Measurements from ENCODE around the gene PDE3A.

PDE3A gene

DNA sequence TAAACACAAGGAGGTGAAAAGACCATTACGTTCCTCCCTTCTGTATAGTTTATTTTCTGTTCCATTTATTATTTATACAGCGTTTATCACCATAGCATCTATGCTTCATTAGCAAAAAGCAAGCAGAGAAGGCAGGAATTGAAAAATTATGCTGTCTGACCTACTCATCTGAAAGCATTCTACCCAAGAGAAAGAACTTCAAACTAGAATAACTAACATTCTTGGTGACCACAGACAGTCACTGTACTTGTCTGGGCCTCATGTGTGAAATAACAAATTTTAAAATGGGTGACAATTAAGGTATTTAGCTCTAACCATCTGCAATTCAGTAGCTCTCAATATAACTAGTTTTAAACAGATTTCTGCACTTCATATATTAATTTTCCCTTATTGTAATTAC, 29.3 kb upstream of the PDE3A start:
- Histone ChIP-seq H3K27me3 (ENCODE audit: control insufficient read depth in 1 of 2, insufficient read depth in 1 of 2, low read length in 2 of 2) (no peaks in the 10 kb centered on the region), H3K23ac (ENCODE audit: low read length in 2 of 2) (no peak overlapping the region), H2AFZ (ENCODE audit: low read depth, low read length) (no peak overlapping the region), H4K8ac (ENCODE audit: low read length) (no peak overlapping the region), H2BK15ac (ENCODE audit: low read depth, poor library complexity, severe bottlenecking) (no peak overlapping the region), H2BK120ac (ENCODE audit: low read depth, low read length) (no peak overlapping the region), H3K4me1 (ENCODE audit: control insufficient read depth, insufficient read depth, low read depth, low read length) (no peaks in the 10 kb centered on the region), H3K4me3 (ENCODE audit: insufficient read depth in 1 of 2, low read depth in 1 of 2, low read length in 2 of 2) (no peak overlapping the region), H2AK5ac (ENCODE audit: low read length, severe bottlenecking) (no peak overlapping the region), H2BK5ac (ENCODE audit: low read depth, low read length, poor library complexity, severe bottlenecking) (no peak overlapping the region), H3K27ac (ENCODE audit: low read length, poor library complexity, severe bottlenecking) (no peak overlapping the region), H3K9me3 (ENCODE audit: control insufficient read depth, low read length) (peaks cover 9% of the 10 kb centered on the region), H3K9ac (ENCODE audit: low read length) (no peak overlapping the region), H3K36me3 (ENCODE audit: control insufficient read depth in 1 of 2, insufficient read depth in 2 of 2, low read depth in 1 of 2, low read length in 2 of 2) (no peaks in the 10 kb centered on the region), H3K4me2 (ENCODE audit: low read length, poor library complexity, severe bottlenecking) (no peak overlapping the region), H3K18ac (ENCODE audit: low read depth in 1 of 2, low read length in 2 of 2) (no peak overlapping the region), H3K79me1 (replicated peaks; ENCODE audit: low read length, poor library complexity, severe bottlenecking) (no peaks in the 10 kb centered on the region), H3K14ac (ENCODE audit: low read length in 2 of 2) (no peak overlapping the region), H4K91ac (ENCODE audit: low read length) (no peak overlapping the region), H3K4ac (ENCODE audit: low read depth in 1 of 2, low read length in 2 of 2) (no peak overlapping the region), H2BK12ac (ENCODE audit: low read length in 2 of 2) (no peak overlapping the region)
- 87% methylated on average over 1 of the region's 2 CpGs for WGBS
- DNase-seq: peak; percentile 18

DNA sequence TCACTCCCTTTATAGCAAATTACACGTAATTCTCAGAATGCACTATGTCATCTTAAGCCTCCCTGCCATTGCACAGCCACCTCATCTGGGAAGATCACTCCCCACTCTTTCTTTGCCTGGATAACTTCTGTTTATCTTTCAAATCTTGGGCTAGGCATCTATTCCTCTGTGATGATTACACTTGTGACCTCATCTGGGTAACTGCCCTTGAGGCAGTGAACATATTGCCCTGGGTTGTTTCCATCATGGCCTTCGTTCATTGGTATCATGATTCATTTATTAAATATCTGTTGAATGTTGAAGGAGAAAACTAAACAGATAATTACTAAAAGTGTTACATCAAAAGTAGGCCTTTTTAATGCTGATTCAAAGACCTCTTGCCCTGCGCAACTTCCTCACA, 26.2 kb upstream of the PDE3A start:
- Histone ChIP-seq H2BK15ac (ENCODE audit: low read depth, poor library complexity, severe bottlenecking) (no peak overlapping the region), H3K36me3 (ENCODE audit: control insufficient read depth in 1 of 2, insufficient read depth in 2 of 2, low read depth in 1 of 2, low read length in 2 of 2) (no peaks in the 10 kb centered on the region), H3K14ac (ENCODE audit: low read length in 2 of 2) (no peak overlapping the region), H3K23ac (ENCODE audit: low read length in 2 of 2) (no peak overlapping the region), H4K8ac (ENCODE audit: low read length) (no peak overlapping the region), H2BK5ac (ENCODE audit: low read depth, low read length, poor library complexity, severe bottlenecking) (no peak overlapping the region), H3K27ac (ENCODE audit: low read length, poor library complexity, severe bottlenecking) (no peak overlapping the region), H3K4me3 (ENCODE audit: insufficient read depth in 1 of 2, low read depth in 1 of 2, low read length in 2 of 2) (no peak overlapping the region), H2AFZ (ENCODE audit: low read depth, low read length) (no peak overlapping the region), H3K9ac (ENCODE audit: low read length) (no peak overlapping the region), H3K27me3 (ENCODE audit: control insufficient read depth in 1 of 2, insufficient read depth in 1 of 2, low read length in 2 of 2) (no peaks in the 10 kb centered on the region), H3K79me1 (replicated peaks; ENCODE audit: low read length, poor library complexity, severe bottlenecking) (no peaks in the 10 kb centered on the region), H2AK5ac (ENCODE audit: low read length, severe bottlenecking) (no peak overlapping the region), H2BK12ac (ENCODE audit: low read length in 2 of 2) (no peak overlapping the region), H2BK120ac (ENCODE audit: low read depth, low read length) (no peak overlapping the region), H3K18ac (ENCODE audit: low read depth in 1 of 2, low read length in 2 of 2) (no peak overlapping the region), H3K4me2 (ENCODE audit: low read length, poor library complexity, severe bottlenecking) (no peak overlapping the region), H3K4me1 (ENCODE audit: control insufficient read depth, insufficient read depth, low read depth, low read length) (no peaks in the 10 kb centered on the region), H4K91ac (ENCODE audit: low read length) (no peak overlapping the region), H3K9me3 (ENCODE audit: control insufficient read depth, low read length) (no peaks in the 10 kb centered on the region), H3K4ac (ENCODE audit: low read depth in 1 of 2, low read length in 2 of 2) (no peak overlapping the region)
- WGBS: 93% methylated on average over 2 of the region's 3 CpGs
- no peak for DNase-seq

DNA sequence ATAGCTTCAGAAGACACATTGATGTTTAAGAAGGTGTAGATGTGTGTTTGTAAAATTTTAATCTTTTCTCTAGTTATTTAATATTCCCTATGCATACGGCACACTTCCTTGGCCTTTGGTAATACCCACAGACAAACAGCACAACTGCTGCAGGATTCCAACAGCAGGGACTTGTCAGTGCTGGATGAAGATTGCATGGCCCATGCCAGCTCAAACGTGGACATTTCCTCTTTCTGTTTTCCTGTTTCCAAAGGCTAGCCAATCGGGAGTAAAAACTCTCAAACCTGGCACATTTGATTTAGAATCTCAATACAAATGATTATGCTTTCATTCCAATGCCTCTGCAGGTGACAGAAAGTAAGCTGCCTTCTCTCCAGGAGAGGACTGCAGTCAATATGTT, 22.5 kb upstream of the PDE3A start:
- Histone ChIP-seq H2BK12ac (ENCODE audit: low read length in 2 of 2) (no peak overlapping the region), H3K18ac (ENCODE audit: low read depth in 1 of 2, low read length in 2 of 2) (no peak overlapping the region), H2BK120ac (ENCODE audit: low read depth, low read length) (no peak overlapping the region), H2BK15ac (ENCODE audit: low read depth, poor library complexity, severe bottlenecking) (no peak overlapping the region), H3K9ac (ENCODE audit: low read length) (no peak overlapping the region), H3K4me3 (ENCODE audit: insufficient read depth in 1 of 2, low read depth in 1 of 2, low read length in 2 of 2) (no peak overlapping the region), H4K91ac (ENCODE audit: low read length) (no peak overlapping the region), H3K4me1 (ENCODE audit: control insufficient read depth, insufficient read depth, low read depth, low read length) (no peaks in the 10 kb centered on the region), H3K4me2 (ENCODE audit: low read length, poor library complexity, severe bottlenecking) (no peak overlapping the region), H4K8ac (ENCODE audit: low read length) (no peak overlapping the region), H3K9me3 (ENCODE audit: control insufficient read depth, low read length) (no peaks in the 10 kb centered on the region), H3K4ac (ENCODE audit: low read depth in 1 of 2, low read length in 2 of 2) (no peak overlapping the region), H3K27ac (ENCODE audit: low read length, poor library complexity, severe bottlenecking) (no peak overlapping the region), H3K27me3 (ENCODE audit: control insufficient read depth in 1 of 2, insufficient read depth in 1 of 2, low read length in 2 of 2) (no peaks in the 10 kb centered on the region), H2AFZ (ENCODE audit: low read depth, low read length) (no peak overlapping the region), H2BK5ac (ENCODE audit: low read depth, low read length, poor library complexity, severe bottlenecking) (no peak overlapping the region), H3K23ac (ENCODE audit: low read length in 2 of 2) (no peak overlapping the region), H3K36me3 (ENCODE audit: control insufficient read depth in 1 of 2, insufficient read depth in 2 of 2, low read depth in 1 of 2, low read length in 2 of 2) (no peaks in the 10 kb centered on the region), H3K14ac (ENCODE audit: low read length in 2 of 2) (no peak overlapping the region), H2AK5ac (ENCODE audit: low read length, severe bottlenecking) (no peak overlapping the region), H3K79me1 (replicated peaks; ENCODE audit: low read length, poor library complexity, severe bottlenecking) (no peaks in the 10 kb centered on the region)
- no peak for DNase-seq
- WGBS: 64% methylated on average over 3 of the region's 3 CpGs

DNA sequence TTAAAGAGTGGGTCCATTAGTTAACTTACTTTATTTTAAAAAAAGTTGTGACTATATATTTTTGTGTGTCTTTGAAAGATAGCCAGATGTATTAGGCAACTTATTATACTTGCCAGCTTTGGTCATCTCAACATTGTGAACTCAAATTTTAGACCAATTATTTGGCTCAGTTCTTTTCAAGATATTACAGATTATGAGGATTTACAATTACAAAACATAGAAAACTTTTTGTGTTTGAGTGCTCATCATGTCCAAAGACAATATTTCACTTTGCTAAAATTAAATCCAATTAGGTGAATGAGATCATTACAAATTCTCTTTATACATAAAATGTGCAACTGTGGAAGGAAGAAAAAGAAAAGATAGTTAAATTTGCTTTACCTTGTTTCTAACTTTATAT, 18.3 kb upstream of the PDE3A start:
- H3K23ac ChIP-seq (ENCODE audit: low read length in 2 of 2): no peak overlapping the region
- H3K79me1 ChIP-seq (replicated peaks; ENCODE audit: low read length, poor library complexity, severe bottlenecking): no peaks in the 10 kb centered on the region
- H2BK5ac ChIP-seq (ENCODE audit: low read depth, low read length, poor library complexity, severe bottlenecking): no peak overlapping the region
- H3K14ac ChIP-seq (ENCODE audit: low read length in 2 of 2): no peak overlapping the region
- no peak overlapping the region for H3K18ac ChIP-seq (ENCODE audit: low read depth in 1 of 2, low read length in 2 of 2)
- no peak overlapping the region for H2BK15ac ChIP-seq (ENCODE audit: low read depth, poor library complexity, severe bottlenecking)
- H3K4ac ChIP-seq (ENCODE audit: low read depth in 1 of 2, low read length in 2 of 2): no peak overlapping the region
- H3K36me3 ChIP-seq (ENCODE audit: control insufficient read depth in 1 of 2, insufficient read depth in 2 of 2, low read depth in 1 of 2, low read length in 2 of 2): no peaks in the 10 kb centered on the region
- no peak overlapping the region for H2BK12ac ChIP-seq (ENCODE audit: low read length in 2 of 2)
- H4K8ac ChIP-seq (ENCODE audit: low read length): no peak overlapping the region
- H4K91ac ChIP-seq (ENCODE audit: low read length): no peak overlapping the region
- H3K4me2 ChIP-seq (ENCODE audit: low read length, poor library complexity, severe bottlenecking): no peak overlapping the region
- H3K4me1 ChIP-seq (ENCODE audit: control insufficient read depth, insufficient read depth, low read depth, low read length): no peaks in the 10 kb centered on the region
- DNase-seq: no peak
- H3K4me3 ChIP-seq (ENCODE audit: insufficient read depth in 1 of 2, low read depth in 1 of 2, low read length in 2 of 2): peak overlapping the region in 1 of 2 experiments; percentile 14
- peak overlapping the region; percentile 58 for H3K9ac ChIP-seq (ENCODE audit: low read length)
- H2BK120ac ChIP-seq (ENCODE audit: low read depth, low read length): no peak overlapping the region
- no peaks in the 10 kb centered on the region for H3K27me3 ChIP-seq (ENCODE audit: control insufficient read depth in 1 of 2, insufficient read depth in 1 of 2, low read length in 2 of 2)
- H3K27ac ChIP-seq (ENCODE audit: low read length, poor library complexity, severe bottlenecking): no peak overlapping the region
- H2AK5ac ChIP-seq (ENCODE audit: low read length, severe bottlenecking): no peak overlapping the region
- no peaks in the 10 kb centered on the region for H3K9me3 ChIP-seq (ENCODE audit: control insufficient read depth, low read length)
- H2AFZ ChIP-seq (ENCODE audit: low read depth, low read length): no peak overlapping the region
